Measurements from ENCODE around the gene MAP2K2.
A peak's percentile ranks its signal among the peaks of the same experiment; 100 is the strongest.
"Not testable (repeated sequence)": the region's sequence is repeated elsewhere in the genome, so short reads cannot be mapped to it uniquely, and the experiment has no call there.

Gene MAP2K2

GRCh38 chr19:4123615-4124568 lies at the start of gene MAP2K2:
TSS of gene MAP2K2 (minus strand) at chr19:4124122. CDS start at chr19:4123875, 247 bp downstream.
- H3K4me3 ChIP-seq (ENCODE audit: low read length) = peak within 1 kb of the TSS; percentile 70
- TF ChIP-seq, protein P1, sequence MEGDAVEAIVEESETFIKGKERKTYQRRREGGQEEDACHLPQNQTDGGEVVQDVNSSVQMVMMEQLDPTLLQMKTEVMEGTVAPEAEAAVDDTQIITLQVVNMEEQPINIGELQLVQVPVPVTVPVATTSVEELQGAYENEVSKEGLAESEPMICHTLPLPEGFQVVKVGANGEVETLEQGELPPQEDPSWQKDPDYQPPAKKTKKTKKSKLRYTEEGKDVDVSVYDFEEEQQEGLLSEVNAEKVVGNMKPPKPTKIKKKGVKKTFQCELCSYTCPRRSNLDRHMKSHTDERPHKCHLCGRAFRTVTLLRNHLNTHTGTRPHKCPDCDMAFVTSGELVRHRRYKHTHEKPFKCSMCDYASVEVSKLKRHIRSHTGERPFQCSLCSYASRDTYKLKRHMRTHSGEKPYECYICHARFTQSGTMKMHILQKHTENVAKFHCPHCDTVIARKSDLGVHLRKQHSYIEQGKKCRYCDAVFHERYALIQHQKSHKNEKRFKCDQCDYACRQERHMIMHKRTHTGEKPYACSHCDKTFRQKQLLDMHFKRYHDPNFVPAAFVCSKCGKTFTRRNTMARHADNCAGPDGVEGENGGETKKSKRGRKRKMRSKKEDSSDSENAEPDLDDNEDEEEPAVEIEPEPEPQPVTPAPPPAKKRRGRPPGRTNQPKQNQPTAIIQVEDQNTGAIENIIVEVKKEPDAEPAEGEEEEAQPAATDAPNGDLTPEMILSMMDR (conservative IDR thresholded peaks at IDR 0.05; ENCODE audit: low read length) = no peak
- DNase-seq (ENCODE audit: low read depth) = peak; percentile 85

- TF ChIP-seq, protein P1 (conservative IDR thresholded peaks at IDR 0.05; ENCODE audit: low read length) = no peak
- no peak overlapping the region for H3K4me3 ChIP-seq (ENCODE audit: low read length)
- DNase-seq (ENCODE audit: low read depth) = peak; percentile 11
Observed at GRCh38 chr19:4172861-4173473, 49.0 kb upstream of the MAP2K2 start.

DNA sequence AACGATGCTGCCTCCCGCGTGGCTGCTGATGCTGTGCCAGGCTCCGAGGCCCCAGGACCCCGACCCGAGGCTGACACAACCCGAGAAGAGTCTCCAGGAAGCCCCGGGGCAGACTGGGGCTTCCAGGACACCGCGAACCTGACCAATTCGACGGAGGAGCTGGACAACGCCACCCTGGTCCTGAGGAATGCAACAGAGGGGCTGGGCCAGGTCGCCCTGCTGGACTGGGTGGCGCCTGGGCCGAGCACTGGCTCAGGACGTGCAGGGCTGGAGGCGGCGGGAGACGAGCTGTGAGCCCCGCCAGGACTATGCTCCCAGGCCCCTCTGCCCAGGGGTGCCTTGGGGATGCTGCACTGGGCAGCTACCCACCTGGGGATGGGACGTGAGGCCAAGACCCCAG lies 47.8 kb upstream of the MAP2K2 start:
- no peak overlapping the region for H3K4me3 ChIP-seq (ENCODE audit: low read length)

GRCh38 chr19:4164262-4164661 lies 40.3 kb upstream of the MAP2K2 start:
- TF ChIP-seq, protein P1 (conservative IDR thresholded peaks at IDR 0.05; ENCODE audit: low read length) = no peak
- no peak for DNase-seq (ENCODE audit: low read depth)
- H3K4me3 ChIP-seq (ENCODE audit: low read length) = no peak overlapping the region

More for the DNA sequence above, 47.8 kb upstream of the MAP2K2 start:
- TF ChIP-seq, protein P1 (conservative IDR thresholded peaks at IDR 0.05; ENCODE audit: low read length) = no peak
- DNase-seq (ENCODE audit: low read depth) = no peak

DNA sequence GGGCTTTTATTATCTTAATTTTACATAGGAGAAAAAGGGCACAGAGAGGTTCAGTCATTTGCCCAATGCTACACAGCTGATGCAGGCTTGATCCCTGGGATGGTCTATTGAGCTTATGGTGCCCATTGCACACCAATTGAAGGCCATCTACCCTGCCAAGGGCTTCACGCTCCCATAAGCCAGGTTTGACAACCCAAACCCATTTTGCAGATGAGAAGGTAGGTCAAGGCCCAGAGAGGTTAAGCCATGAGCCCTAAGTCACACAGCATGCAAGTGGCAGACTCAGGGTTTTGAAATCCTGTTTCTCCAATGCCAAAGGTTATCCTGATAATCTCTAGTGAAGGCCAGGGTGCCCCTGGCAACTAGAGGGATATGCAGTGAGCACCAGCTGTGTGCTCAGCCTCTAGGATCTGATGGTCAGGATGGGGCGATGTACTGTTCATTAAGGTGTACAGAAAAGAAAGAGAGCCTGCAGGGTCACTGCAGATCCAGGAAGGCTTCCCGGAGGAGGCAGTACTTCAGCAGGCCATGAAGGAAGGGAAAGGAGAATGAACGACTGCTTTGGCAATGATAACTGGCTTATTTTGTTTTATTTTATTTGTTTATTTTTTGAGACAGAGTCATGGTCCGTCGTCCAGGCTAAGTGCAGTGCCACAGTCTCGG lies 37.6 kb upstream of the MAP2K2 start:
- H3K4me3 ChIP-seq (ENCODE audit: low read length) = no peak overlapping the region
- TF ChIP-seq, protein P1 (conservative IDR thresholded peaks at IDR 0.05; ENCODE audit: low read length) = no peak
- DNase-seq (ENCODE audit: low read depth) = no peak

DNA sequence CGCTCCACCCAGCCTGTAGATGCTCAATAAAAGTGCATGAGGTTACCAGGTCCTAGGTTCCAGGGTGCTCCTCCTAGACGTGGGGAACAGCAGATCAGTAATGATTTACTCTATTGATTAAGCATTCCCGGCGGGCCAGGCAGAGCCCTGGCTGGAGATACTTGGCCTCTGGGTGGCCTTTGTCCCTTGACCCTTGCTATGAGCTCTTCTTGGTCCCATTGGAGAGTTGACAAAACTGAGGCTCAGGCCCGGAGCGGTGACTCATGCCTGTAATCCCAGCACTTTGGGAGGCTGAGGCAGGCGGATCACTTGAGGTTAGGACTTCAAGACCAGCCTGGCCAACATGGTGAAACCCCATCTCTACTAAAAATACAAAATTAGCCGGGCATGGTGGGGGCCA lies 34.0 kb upstream of the MAP2K2 start:
- not testable (repeated sequence) for H3K4me3 ChIP-seq (ENCODE audit: low read length); DNase-seq (ENCODE audit: low read depth)

- TF ChIP-seq, protein P1 (conservative IDR thresholded peaks at IDR 0.05; ENCODE audit: low read length) = no peak
- no peak for DNase-seq (ENCODE audit: low read depth)
- H3K4me3 ChIP-seq (ENCODE audit: low read length) = no peak overlapping the region
Observed at GRCh38 chr19:4157164-4157563, 33.2 kb upstream of the MAP2K2 start.
